GM23338 (cell line): ENCODE data around the gene IMMP2L. TPM values are rescaled to one million over a fixed set of nuclear protein-coding genes. Genes with fewer than 3 reads are reported as not detected.

Experiments
- ATAC-seq: fragments of 200-7000 bp; cut with Tn5 transposase; 3 replicates; pipeline ENCODE4 v1.9.1; 2020
- DNase-seq: peaks from one replicate; pipeline ENCODE4 v3.0.0-alpha.2; 2015; ENCODE audit warnings: low spot score
- H2AFZ ChIP-seq: fragments of 200-600 bp; sonication (generic); 2 replicates; pipeline ENCODE4 v1.8.0; 2016; ENCODE audit warnings: antibody characterized with exemption, mild to moderate bottlenecking, moderate library complexity
- H3F3A ChIP-seq: fragments of 200-600 bp; sonication (generic); replicated peaks from 2 replicates; pipeline ENCODE4 v1.8.0; 2017; ENCODE audit warnings: antibody characterized with exemption, mixed run types, low read depth
- H3K27ac ChIP-seq: fragments of 200-600 bp; sonication (generic); 2 replicates; pipeline ENCODE4 v1.6.1; 2016; ENCODE audit warnings: low read depth
- H3K27me3 ChIP-seq: fragments of 200-600 bp; sonication (generic); 2 replicates; pipeline ENCODE4 v1.8.0; 2016; ENCODE audit warnings: mild to moderate bottlenecking, mixed run types, moderate library complexity; ENCODE audit not compliant: insufficient read depth
- H3K36me3 ChIP-seq: fragments of 200-600 bp; sonication (generic); 2 replicates; pipeline ENCODE4 v1.8.0; 2016; ENCODE audit warnings: mild to moderate bottlenecking; ENCODE audit not compliant: insufficient read depth
- H3K4me1 ChIP-seq: fragments of 200-600 bp; sonication (generic); 2 replicates; pipeline ENCODE4 v1.8.0; 2016; ENCODE audit warnings: mild to moderate bottlenecking, moderate library complexity; ENCODE audit not compliant: insufficient read depth
- H3K4me2 ChIP-seq: fragments of 200-600 bp; sonication (generic); 2 replicates; pipeline ENCODE4 v1.7.1; 2017; ENCODE audit warnings: mixed run types
- H3K4me3 ChIP-seq: fragments of 200-600 bp; sonication (generic); 2 replicates; pipeline ENCODE4 v1.6.1; 2016; ENCODE audit warnings: mixed run types
- H3K79me2 ChIP-seq: fragments of 200-600 bp; sonication (generic); replicated peaks from 2 replicates; pipeline ENCODE4 v1.8.0; 2017; ENCODE audit warnings: mild to moderate bottlenecking; ENCODE audit not compliant: insufficient read depth
- H3K9me2 ChIP-seq: fragments of 200-600 bp; sonication (generic); 2 replicates; pipeline ENCODE4 v1.8.0; 2017; ENCODE audit not compliant: insufficient read depth
- H4K20me1 ChIP-seq: fragments of 200-600 bp; sonication (generic); replicated peaks from 2 replicates; pipeline ENCODE4 v1.8.0; 2017; ENCODE audit warnings: mild to moderate bottlenecking; ENCODE audit not compliant: insufficient read depth
- H3K27ac Mint-ChIP-seq: 2 replicates; pipeline ENCODE4 v1.8.0; 2020; ENCODE audit warnings: inconsistent platforms, mild to moderate bottlenecking, moderate library complexity, mixed read lengths
- H3K27me3 Mint-ChIP-seq: 3 replicates; pipeline ENCODE4 v1.8.0; 2022; ENCODE audit warnings: low read depth, mild to moderate bottlenecking, moderate library complexity, mixed read lengths, inconsistent platforms; ENCODE audit not compliant: insufficient read depth, poor library complexity
- H3K36me3 Mint-ChIP-seq: 3 replicates; pipeline ENCODE4 v1.8.0; 2021; ENCODE audit warnings: low read depth, mild to moderate bottlenecking, inconsistent platforms, moderate library complexity, mixed read lengths
- H3K4me1 Mint-ChIP-seq: 3 replicates; pipeline ENCODE4 v1.8.0; 2020; ENCODE audit warnings: mild to moderate bottlenecking, inconsistent platforms, mixed read lengths
- H3K4me3 Mint-ChIP-seq: 3 replicates; pipeline ENCODE4 v1.8.0; 2021; ENCODE audit warnings: moderate library complexity, mild to moderate bottlenecking, inconsistent platforms, mixed read lengths
- H3K9me3 Mint-ChIP-seq: 3 replicates; pipeline ENCODE4 v1.8.0; 2020; ENCODE audit warnings: moderate library complexity, mild to moderate bottlenecking, inconsistent platforms, mixed read lengths
- CREB1 ChIP-seq: fragments of 250-450 bp; sonication (Bioruptor Pico); IDR thresholded peaks from 2 replicates; pipeline ENCODE4 v1.5.0; 2020; ENCODE audit warnings: low read depth, mild to moderate bottlenecking, moderate library complexity
- EZH2 ChIP-seq: fragments of 200-600 bp; sonication (generic); IDR thresholded peaks from one replicate; pipeline ENCODE4 v1.8.0; 2017; ENCODE audit warnings: antibody characterized with exemption, mild to moderate bottlenecking, low read depth; ENCODE audit not compliant: unreplicated experiment
- JUNB ChIP-seq: IDR thresholded peaks from one replicate; pipeline ENCODE4 v1.6.1; 2016; ENCODE audit warnings: antibody characterized with exemption; ENCODE audit not compliant: unreplicated experiment
- NANOG ChIP-seq: IDR thresholded peaks from 2 replicates; pipeline ENCODE4 v1.6.1; 2016; ENCODE audit warnings: antibody characterized with exemption, borderline replicate concordance
- POLR2AphosphoS5 ChIP-seq: IDR thresholded peaks from 2 replicates; pipeline ENCODE4 v1.6.1; 2016; ENCODE audit warnings: antibody characterized with exemption, low read depth
- REST ChIP-seq: IDR thresholded peaks from one replicate; pipeline ENCODE4 v1.6.1; 2018; ENCODE audit warnings: antibody characterized with exemption; ENCODE audit not compliant: unreplicated experiment
- STAT1 ChIP-seq: IDR thresholded peaks from one replicate; pipeline ENCODE4 v1.6.1; 2016; ENCODE audit warnings: antibody characterized with exemption; ENCODE audit not compliant: unreplicated experiment
- ZNF114 ChIP-seq: fragments of 250-450 bp; sonication (Bioruptor Pico); IDR thresholded peaks from 2 replicates; pipeline ENCODE4 v1.5.0; 2020; ENCODE audit warnings: mild to moderate bottlenecking, moderate library complexity
- ZNF331 ChIP-seq: fragments of 250-450 bp; sonication (Bioruptor Pico); IDR thresholded peaks from 2 replicates; pipeline ENCODE4 v1.5.0; 2020; ENCODE audit warnings: low read depth, mild to moderate bottlenecking, moderate library complexity
- ZNF462 ChIP-seq: fragments of 250-450 bp; sonication (Bioruptor Pico); IDR thresholded peaks from 2 replicates; pipeline ENCODE4 v1.5.0; 2020; ENCODE audit warnings: mild to moderate bottlenecking, moderate library complexity
- polyA plus RNA-seq: library from polyadenylated mRNA; unstranded; fragments of >200 nt; fragmentation: Nextera tagmentation; extraction: Ambion mirVana; gene quantifications from 2 replicates; pipeline ENCODE4 v1.2.1, GENCODE V29; 2016
- total RNA-seq: library from RNA; depleted of rRNA; stranded (reverse); fragments of >200 nt; shearing (Covaris generic); gene quantifications from 2 replicates; pipeline ENCODE4 v1.2.3, GENCODE V29; 2014

IMMP2L gene
- total and polyA plus RNA-seq, 2 experiments from 2014 or later = 7.3 to 14.0 TPM

- H3K36me3 ChIP-seq = no peaks in the 10 kb centered on the region
- Mint-ChIP-seq H3K36me3 (peaks cover under 1% of the 10 kb centered on the region; the same call in 1 of the 3 replicates), H3K4me3 (no peak overlapping the region), H3K4me1 (no peaks in the 10 kb centered on the region), H3K27ac (no peak overlapping the region), H3K9me3 (no peaks in the 10 kb centered on the region; the same call in 2 of the 3 replicates), H3K27me3 (no peaks in the 10 kb centered on the region)
- no peak overlapping the region for H3K4me3 ChIP-seq
- H3K4me1 ChIP-seq = no peaks in the 10 kb centered on the region
- H3K27me3 ChIP-seq = no peaks in the 10 kb centered on the region
- DNase-seq (no peak), ATAC-seq (no peak)
- no peaks in the 10 kb centered on the region for H3K79me2 ChIP-seq
- H3F3A ChIP-seq = no peaks in the 10 kb centered on the region
- no peak for TF ChIP-seq ZNF114 (CRISPR knock-in tag)
- no peak for TF ChIP-seq EZH2
- no peak for TF ChIP-seq REST
- no peak for TF ChIP-seq POLR2AphosphoS5
- no peak for TF ChIP-seq JUNB
- no peak for TF ChIP-seq ZNF331
- no peak for TF ChIP-seq CREB1 (CRISPR knock-in tag)
- TF ChIP-seq ZNF462 (CRISPR knock-in tag) = no peak
- TF ChIP-seq NANOG = no peak
- TF ChIP-seq STAT1 = no peak
- no peaks in the 10 kb centered on the region for H3K9me2 ChIP-seq
- H4K20me1 ChIP-seq = no peaks in the 10 kb centered on the region
- no peak overlapping the region for H3K27ac ChIP-seq
- H2AFZ ChIP-seq = no peak overlapping the region
- H3K4me2 ChIP-seq = no peak overlapping the region
Measured at GRCh38 chr7:111516612-111517011, 45.7 kb downstream of the IMMP2L start.
